SK-N-SH treated with all-trans-retinoic acid at 6 μM for 48 hours (cell line): ENCODE results near the gene ZNF358.

Source experiments
- BACH2 ChIP-seq: fragments of 250-450 bp; sonication (Bioruptor Pico); IDR thresholded peaks from 2 replicates; pipeline ENCODE4 v1.9.0; 2021; ENCODE audit warnings: mild to moderate bottlenecking, borderline replicate concordance
- CREB5 ChIP-seq: fragments of 250-450 bp; sonication (Bioruptor Pico); IDR thresholded peaks from 2 replicates; pipeline ENCODE4 v1.5.1; 2020; ENCODE audit warnings: low read depth, mild to moderate bottlenecking, moderate library complexity
- CSDC2 ChIP-seq: fragments of 250-450 bp; sonication (Bioruptor Pico); IDR thresholded peaks from 2 replicates; pipeline ENCODE4 v1.5.0; 2020; ENCODE audit warnings: mild to moderate bottlenecking, moderate library complexity
- ISL1 ChIP-seq: fragments of 250-450 bp; sonication (Bioruptor Pico); IDR thresholded peaks from 2 replicates; pipeline ENCODE4 v2.1.2; 2022; ENCODE audit warnings: mild to moderate bottlenecking, moderate library complexity
- PATZ1 ChIP-seq: fragments of 250-450 bp; sonication (Bioruptor Pico); IDR thresholded peaks from 2 replicates; pipeline ENCODE4 v1.8.0; 2020; ENCODE audit warnings: mild to moderate bottlenecking, moderate library complexity, borderline replicate concordance
- POU6F1 ChIP-seq: fragments of 250-450 bp; sonication (Bioruptor Pico); IDR thresholded peaks from 2 replicates; pipeline ENCODE4 v1.8.0; 2021; ENCODE audit warnings: low read depth, mild to moderate bottlenecking, moderate library complexity, borderline replicate concordance
- RARB ChIP-seq: fragments of 250-450 bp; sonication (Bioruptor Pico); IDR thresholded peaks from 2 replicates; pipeline ENCODE4 v1.8.0; 2021; ENCODE audit warnings: mild to moderate bottlenecking, moderate library complexity
- SNAI2 ChIP-seq: fragments of 250-450 bp; sonication (Bioruptor Pico); IDR thresholded peaks from 2 replicates; pipeline ENCODE4 v1.5.0; 2020; ENCODE audit warnings: mild to moderate bottlenecking, moderate library complexity
- TOX ChIP-seq: fragments of 250-450 bp; sonication (Bioruptor Pico); IDR thresholded peaks from 2 replicates; pipeline ENCODE4 v1.8.0; 2021; ENCODE audit warnings: mild to moderate bottlenecking, moderate library complexity, borderline replicate concordance
- ZFP3 ChIP-seq: fragments of 250-450 bp; sonication (Bioruptor Pico); IDR thresholded peaks from 2 replicates; pipeline ENCODE4 v1.5.0; 2020; ENCODE audit warnings: mild to moderate bottlenecking, moderate library complexity
- ZNF565 ChIP-seq: fragments of 450-650 bp; formaldehyde crosslinking; conservative IDR thresholded peaks from 2 replicates; pipeline ENCODE4 v1.5.0; 2020; ENCODE audit warnings: low read depth, mild to moderate bottlenecking, moderate library complexity
- ZNF8 ChIP-seq: fragments of 450-650 bp; formaldehyde crosslinking; IDR thresholded peaks from 2 replicates; pipeline ENCODE4 v1.5.0; 2020; ENCODE audit warnings: mild to moderate bottlenecking, moderate library complexity

- TF ChIP-seq RARB (no peak), ZNF8 (CRISPR knock-in tag) (no peak), POU6F1 (no peak), ISL1 (CRISPR knock-in tag) (no peak), CREB5 (CRISPR knock-in tag) (no peak), ZFP3 (no peak), ZNF565 (CRISPR knock-in tag) (no peak), TOX (no peak), SNAI2 (CRISPR knock-in tag) (no peak), CSDC2 (CRISPR knock-in tag) (no peak), BACH2 (no peak), PATZ1 (CRISPR knock-in tag) (no peak)
Measured at GRCh38 chr19:7470540-7471305, 45.2 kb upstream of the ZNF358 start.
